ENCODE data around the gene DNAH17. TPM values are rescaled to one million over a fixed set of nuclear protein-coding genes. Genes with fewer than 3 reads are reported as not detected.

DNAH17 gene
- total RNA-seq (2022; extraction: Qiagen RNA extraction) = 1.0 to 1.8 TPM (median 1.5 TPM) in 5 replicates

DNA sequence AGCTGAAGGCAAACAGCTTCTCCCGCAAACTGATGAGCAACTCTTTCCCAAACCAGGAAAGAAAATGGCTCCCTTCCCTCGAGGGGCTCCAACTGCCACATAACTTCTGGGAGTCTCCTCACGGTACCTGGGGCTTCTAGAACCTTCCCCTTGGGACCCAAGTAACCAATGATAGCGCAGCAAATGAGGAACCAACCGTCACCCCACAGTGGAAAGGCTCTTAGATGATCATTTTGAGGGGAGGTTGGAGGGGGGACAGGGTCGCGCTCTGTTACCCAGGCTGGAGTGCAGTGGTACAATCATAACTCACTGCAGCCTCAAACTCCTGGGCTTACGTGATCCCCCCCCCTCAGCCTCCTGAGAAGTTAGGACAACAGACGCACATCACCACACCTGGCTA, at the start of gene DNAH17:
TSS of gene DNAH17 (minus strand) at position 101 of the 400 bp plus-strand sequence. CDS start 2,339 bp downstream, outside the sequence.

DNA sequence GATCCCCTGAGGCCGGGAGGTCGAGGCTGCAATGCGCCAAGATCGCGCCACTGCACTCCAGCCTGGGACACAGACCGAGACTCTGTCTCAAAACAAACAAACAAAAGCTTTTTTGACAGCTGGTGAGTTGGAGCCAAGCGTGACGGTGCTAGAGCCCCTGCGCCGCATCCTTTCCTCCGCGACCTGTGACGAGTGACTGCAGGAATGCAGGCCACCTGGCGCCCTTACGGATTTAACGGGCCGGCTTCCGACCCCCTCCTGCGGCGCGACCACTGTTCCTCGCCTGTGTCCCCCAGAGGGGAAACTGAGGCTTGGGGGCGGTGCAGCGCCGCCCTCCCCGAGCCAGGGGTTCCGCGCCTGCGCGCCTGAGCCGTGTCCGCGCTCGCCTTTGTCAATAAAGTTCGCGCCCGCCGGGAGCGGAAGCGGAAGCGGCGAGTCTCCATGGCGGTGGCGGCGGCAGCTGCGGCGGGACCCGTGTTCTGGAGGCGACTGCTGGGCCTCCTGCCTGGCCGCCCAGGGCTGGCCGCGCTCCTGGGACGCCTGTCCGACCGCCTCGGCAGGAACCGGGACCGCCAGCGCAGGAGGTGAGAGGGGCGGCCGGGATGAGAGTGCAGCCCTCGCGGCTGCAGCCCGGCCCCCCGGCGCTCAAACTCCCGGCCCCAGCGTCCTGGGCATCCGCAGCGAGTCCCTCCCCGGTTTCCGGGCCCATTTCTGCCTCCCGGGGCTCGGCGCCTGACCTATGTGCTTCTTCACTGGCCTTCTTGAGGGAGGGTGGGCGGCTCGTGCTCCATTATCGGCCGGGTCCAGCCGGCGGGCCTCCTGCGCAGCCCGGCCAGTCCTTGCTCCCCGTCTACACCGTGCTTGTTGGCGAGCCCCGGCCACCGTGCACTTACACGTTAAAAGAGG, 198.7 kb downstream of the DNAH17 start, which contains the start of gene PGS1:
TSS of gene PGS1 (plus strand) at position 425 of the 906 bp plus-strand sequence. CDS start at position 442, 17 bp downstream.

Other genes starting within 250 kb of the DNAH17 start
- gene SOCS3, start 217.3 kb downstream of the DNAH17 start, total RNA-seq (2022; extraction: Qiagen RNA extraction) = 32.7 to 54.0 TPM (median 47.5 TPM) in 5 replicates
- gene PGS1, start 198.7 kb downstream of the DNAH17 start, total RNA-seq (2022; extraction: Qiagen RNA extraction) = 21.6 to 31.6 TPM (median 29.0 TPM) in 5 replicates
- 48.9 to 60.7 TPM (median 52.0 TPM) in 5 replicates for gene CYTH1, start 204.9 kb upstream of the DNAH17 start, total RNA-seq (2022; extraction: Qiagen RNA extraction)

Measured in A549 treated with CORT108297 at 1 μM for 4 hours (cell line).